Measurements from ENCODE around the gene MAP3K12.

The MAP3K12 gene

DNA sequence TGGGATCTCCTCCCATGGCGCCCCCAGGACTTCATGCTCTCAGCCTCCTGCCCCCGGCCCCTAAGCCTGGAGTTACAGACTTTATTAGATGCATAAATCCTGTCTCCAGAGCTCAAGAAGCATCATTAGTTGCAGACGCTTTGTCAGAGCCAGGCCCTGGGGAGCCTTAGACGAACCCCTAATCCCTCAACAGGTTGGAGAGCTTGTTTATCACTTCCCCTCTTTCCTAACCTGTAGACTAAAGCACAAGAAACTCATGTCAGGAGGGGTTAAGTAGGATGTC is 8.3 kb upstream of the MAP3K12 start:
- H3K4me3 ChIP-seq (ENCODE audit: low read depth, low read length), result no peak overlapping the region
- TF ChIP-seq, protein P1, sequence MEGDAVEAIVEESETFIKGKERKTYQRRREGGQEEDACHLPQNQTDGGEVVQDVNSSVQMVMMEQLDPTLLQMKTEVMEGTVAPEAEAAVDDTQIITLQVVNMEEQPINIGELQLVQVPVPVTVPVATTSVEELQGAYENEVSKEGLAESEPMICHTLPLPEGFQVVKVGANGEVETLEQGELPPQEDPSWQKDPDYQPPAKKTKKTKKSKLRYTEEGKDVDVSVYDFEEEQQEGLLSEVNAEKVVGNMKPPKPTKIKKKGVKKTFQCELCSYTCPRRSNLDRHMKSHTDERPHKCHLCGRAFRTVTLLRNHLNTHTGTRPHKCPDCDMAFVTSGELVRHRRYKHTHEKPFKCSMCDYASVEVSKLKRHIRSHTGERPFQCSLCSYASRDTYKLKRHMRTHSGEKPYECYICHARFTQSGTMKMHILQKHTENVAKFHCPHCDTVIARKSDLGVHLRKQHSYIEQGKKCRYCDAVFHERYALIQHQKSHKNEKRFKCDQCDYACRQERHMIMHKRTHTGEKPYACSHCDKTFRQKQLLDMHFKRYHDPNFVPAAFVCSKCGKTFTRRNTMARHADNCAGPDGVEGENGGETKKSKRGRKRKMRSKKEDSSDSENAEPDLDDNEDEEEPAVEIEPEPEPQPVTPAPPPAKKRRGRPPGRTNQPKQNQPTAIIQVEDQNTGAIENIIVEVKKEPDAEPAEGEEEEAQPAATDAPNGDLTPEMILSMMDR (conservative IDR thresholded peaks at IDR 0.05; ENCODE audit: low read depth, low read length), result no peak
- no peak for DNase-seq (ENCODE audit: low read depth)

DNA sequence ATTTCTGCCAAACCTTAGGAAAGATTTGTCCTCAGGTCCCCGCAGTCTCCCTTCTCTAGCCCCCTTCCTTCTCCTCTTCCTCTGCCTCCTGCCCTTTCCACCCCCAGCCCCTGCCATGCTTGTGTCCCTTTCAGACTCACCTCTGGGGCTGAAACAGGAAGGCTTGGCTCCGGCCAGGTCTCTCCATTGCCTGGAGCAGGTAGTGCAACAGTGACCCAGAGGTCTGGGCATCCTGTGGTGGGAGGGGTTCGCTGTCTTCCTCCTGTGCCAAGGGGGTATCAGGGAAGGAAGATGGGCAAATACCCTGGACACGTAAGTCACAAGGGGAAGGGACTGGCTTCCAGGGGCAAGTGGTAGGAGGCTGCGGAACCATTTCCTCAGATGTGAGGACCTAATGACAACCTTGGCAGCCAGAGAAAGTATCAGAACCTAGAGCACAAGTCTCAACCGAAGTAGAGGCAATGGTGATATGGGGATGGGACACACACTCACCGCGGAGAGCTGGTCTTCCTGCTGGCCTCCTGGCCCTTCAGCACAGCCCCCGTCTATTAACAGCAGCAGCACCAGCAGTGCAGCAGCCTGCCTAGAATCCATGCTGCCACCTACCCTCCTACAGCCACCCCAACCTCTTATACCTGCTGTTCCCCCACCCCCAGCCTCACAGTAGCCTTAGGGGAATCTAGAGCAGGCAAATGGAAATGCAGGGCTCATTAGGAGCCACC is 7.8 kb upstream of the MAP3K12 start, which contains the start of gene NPFF:
Gene NPFF, minus strand, starts transcription at position 604 of the 722 bp plus-strand sequence. Its CDS starts 10 bp downstream, at position 594.
- DNase-seq (ENCODE audit: low read depth), result no peak
- TF ChIP-seq, protein P1 (conservative IDR thresholded peaks at IDR 0.05; ENCODE audit: low read depth, low read length), result no peak
- no peak within 1 kb of the TSS for H3K4me3 ChIP-seq (ENCODE audit: low read depth, low read length)

DNA sequence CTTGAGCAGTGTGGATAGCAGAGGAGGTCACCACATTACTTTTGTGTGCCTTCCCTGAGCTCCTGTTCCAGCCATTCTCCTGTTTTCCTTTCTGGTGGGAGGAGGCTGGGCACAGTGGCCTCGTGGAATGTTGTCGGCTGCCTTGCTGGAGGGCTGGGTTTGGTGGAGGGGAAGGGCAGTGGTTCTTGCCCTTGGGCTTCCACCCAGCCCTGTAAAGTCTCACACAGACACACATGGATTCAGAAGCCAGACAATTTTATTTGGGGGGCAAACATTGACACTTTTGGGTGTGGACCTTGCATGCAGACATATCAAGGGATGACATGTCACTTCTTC is 7.2 kb upstream of the MAP3K12 start:
- TF ChIP-seq, protein P1 (conservative IDR thresholded peaks at IDR 0.05; ENCODE audit: low read depth, low read length), result no peak
- H3K4me3 ChIP-seq (ENCODE audit: low read depth, low read length), result no peak overlapping the region
- DNase-seq (ENCODE audit: low read depth), result no peak

DNA sequence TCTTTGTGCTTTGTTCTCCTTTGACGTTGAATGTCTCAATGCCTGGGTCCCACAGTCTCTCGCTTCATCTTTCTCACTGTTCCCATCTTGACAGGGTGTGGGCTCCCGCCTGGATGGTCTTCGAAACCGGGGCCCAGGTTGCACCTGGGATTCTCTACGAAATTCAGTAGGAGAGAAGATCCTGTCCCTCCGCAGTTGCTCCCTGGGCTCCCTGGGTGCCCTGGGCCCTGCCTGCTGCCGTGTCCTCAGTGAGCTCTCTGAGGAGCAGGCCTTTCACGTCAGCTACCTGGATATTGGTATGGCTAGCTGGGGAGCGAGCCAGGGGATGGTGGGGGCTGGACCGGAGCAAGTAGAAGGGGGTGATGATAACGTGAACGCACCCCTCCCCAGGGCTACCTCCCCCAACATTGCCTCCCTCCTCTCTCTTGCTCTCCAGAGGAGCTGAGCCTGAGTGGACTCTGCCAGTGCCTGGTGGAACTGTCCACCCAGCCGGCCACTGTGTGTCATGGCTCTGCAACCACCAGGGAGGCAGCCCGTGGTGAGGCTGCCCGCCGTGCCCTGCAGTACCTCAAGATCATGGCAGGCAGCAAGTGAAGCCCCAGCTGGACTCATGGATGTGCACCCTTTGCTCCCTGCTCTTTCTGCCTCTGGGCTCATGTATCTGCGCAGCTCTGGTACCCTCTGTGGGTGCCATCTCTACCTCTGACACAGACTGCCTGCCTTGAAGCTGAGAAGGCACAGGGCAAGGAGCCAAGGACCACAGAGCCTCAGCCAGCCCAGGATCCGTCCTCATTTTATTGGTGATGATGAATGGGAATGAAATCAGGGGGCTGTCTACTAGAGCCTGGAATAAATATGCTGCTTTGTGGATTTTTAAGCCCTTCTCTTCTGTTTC is 6.5 kb upstream of the MAP3K12 start:
- no peak overlapping the region for H3K4me3 ChIP-seq (ENCODE audit: low read depth, low read length)
- TF ChIP-seq, protein P1 (conservative IDR thresholded peaks at IDR 0.05; ENCODE audit: low read depth, low read length), result no peak

DNA sequence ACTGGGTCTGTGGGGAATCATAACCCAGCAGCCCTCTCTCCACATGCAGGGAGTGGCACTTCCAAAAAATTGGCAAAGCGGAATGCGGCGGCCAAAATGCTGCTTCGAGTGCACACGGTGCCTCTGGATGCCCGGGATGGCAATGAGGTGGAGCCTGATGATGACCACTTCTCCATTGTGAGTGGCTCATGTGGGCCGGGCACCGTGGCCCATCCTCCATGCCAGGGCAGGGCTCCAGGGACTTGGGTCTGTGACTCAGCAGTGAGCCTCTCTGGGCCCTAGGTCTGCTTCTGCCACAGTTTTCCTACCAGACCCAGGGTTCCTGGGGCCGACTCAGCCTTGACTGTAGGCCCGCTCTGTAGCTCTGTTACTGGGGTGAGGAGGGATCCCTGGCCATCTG is 5.8 kb upstream of the MAP3K12 start:
- no peak for DNase-seq (ENCODE audit: low read depth)
- TF ChIP-seq, protein P1 (conservative IDR thresholded peaks at IDR 0.05; ENCODE audit: low read depth, low read length), result no peak
- H3K4me3 ChIP-seq (ENCODE audit: low read depth, low read length), result no peak overlapping the region

More for the DNA sequence above, 6.5 kb upstream of the MAP3K12 start:
- DNase-seq (ENCODE audit: low read depth), result no peak

DNA sequence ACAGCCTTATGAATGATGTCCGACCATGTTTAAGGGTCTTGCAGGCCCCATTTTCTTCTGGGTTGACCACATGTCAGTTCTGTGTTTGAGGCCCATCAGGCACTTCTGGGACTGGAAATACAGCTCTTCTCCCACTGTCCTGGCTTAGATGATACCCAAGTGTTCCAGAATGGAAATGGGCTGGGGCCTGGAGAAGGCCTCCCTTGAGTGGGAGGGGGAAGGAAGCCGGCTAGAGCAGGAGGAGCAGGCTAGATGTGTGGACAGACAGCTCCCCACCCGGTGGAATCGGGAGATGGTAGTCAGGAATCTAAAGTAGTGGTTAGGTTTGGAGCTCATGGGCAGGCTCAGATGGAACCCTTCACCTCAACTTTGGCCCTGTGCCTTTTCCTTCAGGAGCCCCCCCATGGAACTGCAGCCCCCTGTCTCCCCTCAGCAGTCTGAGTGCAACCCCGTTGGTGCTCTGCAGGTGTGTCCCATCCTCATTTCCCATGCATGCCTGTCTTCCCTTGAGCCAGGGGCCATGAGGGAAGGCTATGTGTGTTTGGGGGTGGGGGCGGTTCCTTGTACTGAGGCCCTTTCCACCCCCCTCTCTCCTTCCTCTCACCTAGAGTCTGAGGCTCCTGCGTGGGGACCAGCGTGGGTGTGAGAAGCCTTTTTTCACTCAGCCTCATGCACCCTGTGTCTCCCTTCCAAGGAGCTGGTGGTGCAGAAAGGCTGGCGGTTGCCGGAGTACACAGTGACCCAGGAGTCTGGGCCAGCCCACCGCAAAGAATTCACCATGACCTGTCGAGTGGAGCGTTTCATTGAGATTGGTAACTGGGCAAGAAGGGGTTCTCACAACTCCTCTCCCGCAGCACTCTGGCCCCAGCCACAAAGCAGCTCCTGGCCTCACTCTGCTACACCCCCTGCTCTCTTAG is 5.0 kb upstream of the MAP3K12 start:
- H3K4me3 ChIP-seq (ENCODE audit: low read depth, low read length), result no peak overlapping the region
- TF ChIP-seq, protein P1 (conservative IDR thresholded peaks at IDR 0.05; ENCODE audit: low read depth, low read length), result no peak
- no peak for DNase-seq (ENCODE audit: low read depth)
